K562 (cell line): ENCODE results near the gene TPD52L1.

Source experiments
- ATF3 ChIP-seq, 2 experiments: fragments of 450-650 bp in 1 of 2; sonication (generic) in 1 of 2; formaldehyde crosslinking in 1 of 2; IDR thresholded peaks in 1 of 2; conservative IDR thresholded peaks in 1 of 2; 2 replicates each; pipeline versions ENCODE4 v1.6.1 to v1.8.1; 2016 to 2023; ENCODE audit warnings: mild to moderate bottlenecking in 2 of 2, moderate library complexity in 2 of 2, inconsistent platforms in 1 of 2, missing genetic modification reagents in 1 of 2
- CCNT2 ChIP-seq: IDR thresholded peaks from 2 replicates; pipeline ENCODE4 v1.6.1; 2011; ENCODE audit warnings: borderline replicate concordance, low read depth, mild to moderate bottlenecking, moderate library complexity, mixed read lengths, low read length; ENCODE audit not compliant: insufficient read length; ENCODE audit errors: extremely low read depth
- IRF9 ChIP-seq: fragments of 450-650 bp; IDR thresholded peaks from 2 replicates; pipeline ENCODE4 v1.6.1; 2016; ENCODE audit warnings: missing biosample characterization, missing genetic modification characterization
- ZNF408 ChIP-seq: fragments of 250-450 bp; sonication (Bioruptor Pico); IDR thresholded peaks from 2 replicates; pipeline ENCODE4 v1.4.0; 2020; ENCODE audit warnings: low read depth, mild to moderate bottlenecking, moderate library complexity
- ZNF830 ChIP-seq: fragments of 250-450 bp; sonication (Bioruptor Pico); IDR thresholded peaks from 2 replicates; pipeline ENCODE4 v1.5.0; 2021; ENCODE audit warnings: mild to moderate bottlenecking

DNA sequence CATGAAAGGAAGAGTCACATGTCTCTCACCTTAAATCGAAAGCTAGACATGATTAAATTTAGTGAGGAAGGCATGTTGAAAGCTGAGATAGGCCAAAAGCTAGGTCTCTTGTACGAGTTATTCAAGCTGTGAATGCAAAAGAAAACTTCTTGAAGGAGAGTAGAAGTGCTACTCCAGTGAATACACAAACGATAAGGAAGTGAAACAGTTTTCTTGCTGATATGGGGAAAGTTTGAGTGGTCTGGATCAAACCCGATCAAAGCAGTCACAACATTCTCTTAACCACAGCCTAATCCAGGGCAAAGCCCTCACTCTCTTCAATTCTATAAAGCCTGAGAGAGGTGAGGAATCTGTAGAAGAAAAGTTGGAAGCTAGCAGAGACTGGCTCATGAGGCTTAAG is 1.9 kb upstream of the TPD52L1 start:
- TF ChIP-seq CCNT2 (no peak), IRF9 (tag) (no peak), ZNF830 (CRISPR knock-in tag) (no peak), ATF3 (IDR thresholded peaks at IDR 0.05) (no peak), ATF3 (CRISPR knock-in tag; conservative IDR thresholded peaks at IDR 0.05) (no peak), ZNF408 (no peak)
